Left ventricle myocardium superior (tissue), 1 donor: ENCODE results near the gene SVIP. TPM values are rescaled to one million over a fixed set of nuclear protein-coding genes. Genes with fewer than 3 reads are reported as not detected.

ENCODE experiments used
- ATAC-seq: fragments of 200-7000 bp; cut with Tn5 transposase; one replicate; pipeline ENCODE4 v1.9.1; 2020; ENCODE audit warnings: mild to moderate bottlenecking, moderate library complexity
- DNase-seq: peaks from one replicate; pipeline ENCODE4 v3.0.0-alpha.2; 2020
- intact Hi-C: fragments of 100-400 bp; cut with micrococcal nuclease; formaldehyde crosslinking; loops from one replicate; pipeline ENCODE4 v1.11.0; 2022
- total RNA-seq: library from RNA; stranded (reverse); fragmentation: NEBNext Ultra II Directional; extraction: Animal tissue kit (Norgen Biotek cat#: 25700); gene quantifications from one replicate; pipeline ENCODE4 v1.2.1, GENCODE V29; 2021
- donor health status: DM: no; HTN: yes; CAD: no; lungs with severe emphysema.

Gene SVIP
- total RNA-seq, 1 donor from 2014 or later = 34.0 TPM

GRCh38 chr11:22798901-22799300 lies 30.7 kb downstream of the SVIP start:
- ATAC-seq (no peak), DNase-seq (no peak)
- intact Hi-C loops = no loop called here

- intact Hi-C loops = no loop called here
- ATAC-seq (no peak), DNase-seq (no peak)
Measured at GRCh38 chr11:22797047-22797446, 32.6 kb downstream of the SVIP start.

- intact Hi-C loops = no loop called here
- ATAC-seq (no peak), DNase-seq (no peak)
Measured at GRCh38 chr11:22795914-22796313, 33.7 kb downstream of the SVIP start.

- intact Hi-C loops = no loop called here
- ATAC-seq = no peak
Measured at GRCh38 chr11:22792497-22792896, 37.1 kb downstream of the SVIP start.

GRCh38 chr11:22787551-22788162 lies 41.9 kb downstream of the SVIP start:
- ATAC-seq = peak; percentile 41
- intact Hi-C loops = loop anchor here (2.0 kb wide), 1 partner anchor 453 kb away; no protein-coding TSS in a partner anchor
- DNase-seq = no peak

More at GRCh38 chr11:22792497-22792896, 37.1 kb downstream of the SVIP start:
- DNase-seq = no peak

GRCh38 chr11:22787055-22787454 lies 42.5 kb downstream of the SVIP start:
- intact Hi-C loops = loop anchor here (2.0 kb wide), 1 partner anchor 452 kb away; no protein-coding TSS in a partner anchor
- no peak for ATAC-seq

GRCh38 chr11:22786475-22786874 lies 43.1 kb downstream of the SVIP start:
- ATAC-seq = no peak
- intact Hi-C loops = loop anchor here (2.0 kb wide), 1 partner anchor 452 kb away; no protein-coding TSS in a partner anchor
- no peak for DNase-seq

More at GRCh38 chr11:22787055-22787454, 42.5 kb downstream of the SVIP start:
- no peak for DNase-seq

- intact Hi-C loops = no loop called here
- ATAC-seq (peak; percentile 34), DNase-seq (no peak)
Measured at GRCh38 chr11:22785251-22785650, 44.4 kb downstream of the SVIP start.

- ATAC-seq = no peak
- DNase-seq = no peak
- intact Hi-C loops = no loop called here
Measured at GRCh38 chr11:22780952-22781593, 48.5 kb downstream of the SVIP start.

GRCh38 chr11:22779850-22780249 lies 49.8 kb downstream of the SVIP start:
- intact Hi-C loops = no loop called here
- DNase-seq = no peak

GRCh38 chr11:22778642-22779041 lies 51.0 kb downstream of the SVIP start:
- DNase-seq (no peak), ATAC-seq (no peak)
- intact Hi-C loops = no loop called here

More at GRCh38 chr11:22779850-22780249, 49.8 kb downstream of the SVIP start:
- no peak for ATAC-seq

GRCh38 chr11:22775248-22775647 lies 54.4 kb downstream of the SVIP start:
- no peak for DNase-seq
- ATAC-seq = no peak
- intact Hi-C loops = no loop called here

GRCh38 chr11:22774716-22775115 lies 54.9 kb downstream of the SVIP start:
- ATAC-seq (no peak), DNase-seq (no peak)
- intact Hi-C loops = no loop called here

GRCh38 chr11:22769081-22769480 lies 60.5 kb downstream of the SVIP start:
- DNase-seq (no peak), ATAC-seq (no peak)
- intact Hi-C loops = no loop called here

Other genes with a start within 250 kb of the SVIP start
- gene FANCF, start 204.0 kb downstream of the SVIP start, total RNA-seq = 5.3 TPM
- gene GAS2, start 163.2 kb downstream of the SVIP start, total RNA-seq = 13.0 TPM
- gene CCDC179, start 30.7 kb upstream of the SVIP start, total RNA-seq = not detected